ENCODE results near the gene NUP155.
"Not testable (repeated sequence)": the region's sequence is repeated elsewhere in the genome, so short reads cannot be mapped to it uniquely, and the experiment has no call there.

The NUP155 gene

DNA sequence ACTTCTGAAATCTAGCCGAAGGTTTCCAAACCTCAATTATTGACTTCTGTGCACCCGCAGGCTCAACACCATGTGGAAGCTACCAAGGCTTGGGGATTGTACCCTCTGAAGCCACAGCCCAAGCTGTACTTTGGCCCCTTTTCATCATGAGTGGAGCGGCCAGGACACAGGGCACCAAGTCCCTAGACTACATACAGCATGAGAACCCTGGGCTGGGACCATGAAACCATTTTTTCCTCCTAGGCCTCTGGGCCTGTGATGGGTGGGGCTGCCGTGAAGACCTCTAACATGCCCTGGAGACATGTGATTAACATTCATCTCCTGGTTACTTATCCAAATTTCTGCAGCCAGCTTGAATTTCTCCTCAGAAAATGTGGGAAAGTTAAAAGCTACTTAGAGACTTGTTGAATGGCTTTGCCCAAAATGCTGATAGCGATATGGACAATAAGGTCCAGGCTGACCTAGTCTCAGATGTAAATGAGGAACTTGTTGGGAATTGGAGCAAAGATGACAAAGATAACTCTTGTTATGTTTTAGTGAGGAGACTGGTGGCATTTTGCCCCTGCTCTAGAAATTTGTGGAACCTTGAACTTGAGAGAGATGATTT, 87.6 kb downstream of the NUP155 start:
- DNase-seq (ENCODE audit: low read depth in 2 of 3, low spot score in 1 of 3) = no peak

DNA sequence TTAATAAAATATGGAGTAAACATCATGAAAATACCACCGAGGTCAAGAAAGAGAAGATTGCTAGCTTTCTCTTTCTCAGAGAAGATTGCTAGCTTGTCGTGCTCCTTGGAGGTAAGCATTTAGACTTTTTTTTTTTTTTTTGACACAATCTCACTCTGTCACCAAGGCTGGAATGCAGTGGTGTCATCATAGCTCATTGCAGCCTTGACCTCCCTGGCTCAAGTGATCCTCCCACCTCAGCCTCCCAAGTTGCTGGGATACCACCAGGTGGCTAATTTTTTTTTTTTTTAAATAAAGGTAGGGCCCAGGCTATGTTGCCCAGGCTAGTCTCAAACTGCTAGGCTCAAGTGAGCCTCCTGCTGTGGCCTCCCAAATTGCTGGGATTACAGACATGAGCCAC, 95.4 kb downstream of the NUP155 start:
- no peak for DNase-seq (ENCODE audit: low read depth in 2 of 3, low spot score in 1 of 3)

- DNase-seq (ENCODE audit: low read depth in 2 of 3, low spot score in 1 of 3) = no peak
These were observed 98.4 kb downstream of the NUP155 start for GRCh38 chr5:37272511-37272910.

- not testable (repeated sequence) for DNase-seq (ENCODE audit: low read depth in 2 of 3, low spot score in 1 of 3)
These were observed 102.8 kb downstream of the NUP155 start for GRCh38 chr5:37268100-37268499.

GRCh38 chr5:37255774-37256358, 115.0 kb downstream of the NUP155 start:
- DNase-seq (ENCODE audit: low read depth in 2 of 3, low spot score in 1 of 3) = no peak

DNA sequence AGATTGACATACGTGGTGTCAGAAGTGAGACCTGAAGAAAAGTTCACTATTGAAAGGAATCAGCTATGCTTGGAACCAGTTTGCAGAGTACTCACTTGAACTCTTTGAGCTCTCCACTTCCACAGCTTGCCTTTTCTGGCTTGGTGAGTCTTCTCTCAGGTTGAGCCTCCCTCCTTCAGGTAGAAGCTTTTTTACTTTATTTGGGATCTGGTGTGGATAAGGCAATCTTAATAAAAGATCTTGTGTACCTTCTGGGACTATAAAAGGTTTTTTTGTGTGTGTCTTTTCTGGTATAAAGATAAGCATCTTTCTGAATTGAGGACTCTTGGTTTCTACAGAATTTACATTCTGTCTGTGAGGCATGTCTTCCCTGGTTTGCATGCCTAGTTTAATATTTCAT, 116.3 kb downstream of the NUP155 start:
- DNase-seq (ENCODE audit: low read depth in 2 of 3, low spot score in 1 of 3) = no peak

GRCh38 chr5:37251665-37252064, 119.2 kb downstream of the NUP155 start:
- DNase-seq (ENCODE audit: low read depth in 2 of 3, low spot score in 1 of 3) = no peak

DNA sequence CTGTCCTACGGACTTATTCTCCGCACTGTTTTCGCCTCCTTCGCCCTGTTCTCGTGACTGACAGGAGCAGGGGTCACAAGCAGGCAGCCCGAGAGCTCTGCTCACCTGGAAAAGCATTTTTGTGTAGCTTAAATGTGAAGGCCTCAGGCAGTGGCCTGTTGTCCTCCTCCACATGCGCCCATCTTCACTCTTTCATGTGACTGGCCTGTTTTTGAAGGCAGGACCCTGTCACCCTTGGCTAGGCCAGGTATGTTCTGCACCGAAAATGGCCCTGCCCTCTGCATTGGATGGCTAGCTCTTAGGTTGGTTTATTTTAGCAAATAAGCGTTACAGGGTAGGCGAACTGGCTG, 121.1 kb downstream of the NUP155 start:
- no peak for DNase-seq (ENCODE audit: low read depth in 2 of 3, low spot score in 1 of 3)

GRCh38 chr5:37248970-37249814, 121.7 kb downstream of the NUP155 start, which contains the start of gene CPLANE1:
CPLANE1 (minus strand) TSS chr5:37249376; CDS start chr5:37247698, 1,678 bp downstream.
- DNase-seq (ENCODE audit: low read depth in 2 of 3, low spot score in 1 of 3) = peak; percentile 14 to 57 (median 18)

DNA sequence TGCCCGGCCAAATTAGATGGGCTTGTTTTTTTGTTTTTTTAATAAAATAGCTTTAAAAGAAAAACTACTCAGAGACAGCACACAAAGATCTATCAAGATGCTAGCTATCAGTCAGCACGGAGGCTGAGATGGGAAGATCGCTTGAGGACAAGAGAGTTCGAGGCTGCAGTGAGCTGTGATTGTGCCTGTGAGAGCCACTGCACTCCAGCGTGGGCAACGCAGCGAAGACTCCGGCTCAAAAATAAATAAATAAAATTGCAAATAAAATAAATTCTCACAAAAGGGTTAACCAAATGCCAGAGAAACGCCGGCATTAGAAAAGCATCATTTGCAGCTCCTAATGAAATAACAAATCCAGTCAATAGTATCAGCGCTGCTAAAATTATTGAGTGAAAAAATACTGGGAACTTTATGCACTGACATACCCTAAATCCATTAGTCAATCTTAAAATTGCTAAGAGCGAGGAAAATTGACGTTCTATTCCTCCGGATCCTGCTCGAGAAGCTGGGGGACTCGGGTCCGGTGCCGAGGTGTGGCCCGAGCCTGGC, 122.4 kb downstream of the NUP155 start:
- DNase-seq (ENCODE audit: low read depth in 2 of 3, low spot score in 1 of 3) = no peak

DNA sequence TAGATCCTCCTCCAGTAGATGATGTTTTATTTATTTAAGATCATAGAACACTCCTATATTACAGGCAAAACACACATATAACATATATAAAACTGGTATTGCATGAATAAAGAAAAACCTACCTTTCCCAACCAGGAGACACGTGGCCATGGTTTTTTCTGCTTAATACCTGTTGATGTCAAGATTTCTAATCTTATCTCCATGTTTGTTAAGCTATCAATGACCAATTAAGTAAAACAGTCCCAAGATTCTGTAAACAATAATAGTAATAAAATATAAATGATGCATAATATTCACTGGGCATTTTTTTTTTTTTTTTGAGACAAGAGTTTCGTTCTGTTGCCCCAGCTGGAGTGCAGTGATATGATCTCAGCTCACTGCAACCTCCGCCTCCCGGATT, 123.4 kb downstream of the NUP155 start:
- no peak for DNase-seq (ENCODE audit: low read depth in 2 of 3, low spot score in 1 of 3)

DNA sequence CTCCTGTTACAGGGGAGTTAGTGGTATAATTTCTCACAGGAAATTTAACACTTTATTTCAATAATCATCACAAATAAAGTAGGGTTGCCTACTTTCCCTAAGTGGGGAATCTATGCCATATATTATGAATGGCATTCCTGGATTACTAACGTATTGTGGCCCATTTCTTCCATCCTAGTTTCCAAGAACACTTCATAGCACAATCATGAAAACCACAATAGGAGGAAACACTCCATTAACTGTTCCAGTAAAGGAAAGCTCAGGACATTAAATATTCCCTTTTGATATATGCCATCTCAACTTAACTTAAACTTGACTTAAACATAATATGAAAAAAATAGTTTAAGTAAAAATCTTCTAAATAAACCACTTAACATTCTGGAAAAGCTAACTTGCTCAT, 123.9 kb downstream of the NUP155 start:
- DNase-seq (ENCODE audit: low read depth in 2 of 3, low spot score in 1 of 3) = no peak

Data from stimulated activated CD4-positive, alpha-beta T cell treated with anti-CD3 and anti-CD28 coated beads, Interleukin-12 subunit alpha, Interleukin-12 subunit beta, amount 100 ng/mL, for 48 hours (primary cell).